RWPE2 (cell line): Measurements from ENCODE around the gene LONP2.
"Not testable (repeated sequence)": the region's sequence is repeated elsewhere in the genome, so short reads cannot be mapped to it uniquely, and the experiment has no call there.

Experiments
- ATAC-seq: fragments of 200-7000 bp; cut with Tn5 transposase; 3 replicates; pipeline ENCODE4 v1.9.1; 2021; ENCODE audit warnings: low read depth
- DNase-seq: peaks from one replicate; pipeline ENCODE4 v3.0.0-alpha.2; 2020; ENCODE audit warnings: low spot score
- H3K27ac ChIP-seq: fragments of 450-650 bp; 2 replicates; pipeline ENCODE4 v1.5.1; 2017; ENCODE audit warnings: mild to moderate bottlenecking; ENCODE audit not compliant: poor library complexity, severe bottlenecking
- H3K27me3 ChIP-seq: fragments of 250-450 bp; sonication (Bioruptor Pico); 2 replicates; pipeline ENCODE4 v1.5.1; 2021; ENCODE audit warnings: mild to moderate bottlenecking, moderate library complexity; ENCODE audit not compliant: insufficient read depth, poor library complexity, severe bottlenecking
- H3K36me3 ChIP-seq: fragments of 250-450 bp; sonication (Bioruptor Pico); 2 replicates; pipeline ENCODE4 v1.5.1; 2020; ENCODE audit warnings: low read depth, mild to moderate bottlenecking, moderate library complexity
- H3K4me1 ChIP-seq: fragments of 250-450 bp; sonication (Bioruptor Pico); 2 replicates; pipeline ENCODE4 v1.5.1; 2021; ENCODE audit warnings: mild to moderate bottlenecking, moderate library complexity; ENCODE audit not compliant: insufficient read depth, poor library complexity, severe bottlenecking
- H3K4me3 ChIP-seq: fragments of 250-450 bp; sonication (Bioruptor Pico); 2 replicates; pipeline ENCODE4 v1.5.1; 2021; ENCODE audit warnings: mild to moderate bottlenecking, moderate library complexity; ENCODE audit not compliant: severe bottlenecking
- H3K9me3 ChIP-seq: fragments of 250-450 bp; sonication (Bioruptor Pico); 2 replicates; pipeline ENCODE4 v1.5.1; 2021; ENCODE audit warnings: mild to moderate bottlenecking, moderate library complexity; ENCODE audit not compliant: severe bottlenecking
- CTCF ChIP-seq: fragments of 450-650 bp; IDR thresholded peaks from one replicate; pipeline ENCODE4 v1.5.1; 2017; ENCODE audit warnings: mild to moderate bottlenecking, moderate library complexity; ENCODE audit not compliant: poor library complexity, severe bottlenecking

Gene LONP2

GRCh38 chr16:48369765-48370164 is 125.7 kb downstream of the LONP2 start:
- TF ChIP-seq CTCF = no peak

GRCh38 chr16:48370229-48370628 is 126.1 kb downstream of the LONP2 start:
- Histone ChIP-seq H3K4me1 (peaks cover 47% of the 10 kb centered on the region), H3K27ac (no peak overlapping the region), H3K27me3 (no peaks in the 10 kb centered on the region), H3K9me3 (no peaks in the 10 kb centered on the region), H3K36me3 (no peaks in the 10 kb centered on the region), H3K4me3 (no peak overlapping the region)
- DNase-seq = no peak
- no peak for ATAC-seq
- no peak for TF ChIP-seq CTCF

More at GRCh38 chr16:48369765-48370164, 125.7 kb downstream of the LONP2 start:
- Histone ChIP-seq H3K4me3 (no peak overlapping the region), H3K4me1 (peaks cover 51% of the 10 kb centered on the region), H3K9me3 (no peaks in the 10 kb centered on the region), H3K27me3 (no peaks in the 10 kb centered on the region), H3K36me3 (no peaks in the 10 kb centered on the region), H3K27ac (no peak overlapping the region)
- DNase-seq = no peak
- ATAC-seq = no peak

- not testable (repeated sequence) for ATAC-seq, H3K27ac ChIP-seq, H3K4me3 ChIP-seq, H3K36me3 ChIP-seq, H3K27me3 ChIP-seq, H3K9me3 ChIP-seq, DNase-seq
- peaks cover 43% of the 10 kb centered on the region for H3K4me1 ChIP-seq
Observed at GRCh38 chr16:48370668-48371392, 126.7 kb downstream of the LONP2 start.

GRCh38 chr16:48371393-48371780 is 127.3 kb downstream of the LONP2 start:
- Histone ChIP-seq H3K4me1 (peaks cover 43% of the 10 kb centered on the region), H3K4me3 (no peak overlapping the region), H3K36me3 (no peaks in the 10 kb centered on the region), H3K9me3 (no peaks in the 10 kb centered on the region), H3K27me3 (no peaks in the 10 kb centered on the region), H3K27ac (no peak overlapping the region)
- no peak for TF ChIP-seq CTCF
- ATAC-seq = no peak
- DNase-seq = no peak

GRCh38 chr16:48372744-48373143 is 128.6 kb downstream of the LONP2 start:
- H3K4me1 ChIP-seq = peaks cover 42% of the 10 kb centered on the region
- TF ChIP-seq CTCF = no peak
- no peaks in the 10 kb centered on the region for H3K27me3 ChIP-seq
- DNase-seq (no peak), ATAC-seq (no peak)
- H3K4me3 ChIP-seq = no peak overlapping the region
- H3K36me3 ChIP-seq = no peaks in the 10 kb centered on the region
- H3K27ac ChIP-seq = no peak overlapping the region
- H3K9me3 ChIP-seq = no peaks in the 10 kb centered on the region
